ENCODE data around the gene TAF4B.
"Not testable (repeated sequence)": the region's sequence is repeated elsewhere in the genome, so short reads cannot be mapped to it uniquely, and the experiment has no call there.

Gene TAF4B

DNA sequence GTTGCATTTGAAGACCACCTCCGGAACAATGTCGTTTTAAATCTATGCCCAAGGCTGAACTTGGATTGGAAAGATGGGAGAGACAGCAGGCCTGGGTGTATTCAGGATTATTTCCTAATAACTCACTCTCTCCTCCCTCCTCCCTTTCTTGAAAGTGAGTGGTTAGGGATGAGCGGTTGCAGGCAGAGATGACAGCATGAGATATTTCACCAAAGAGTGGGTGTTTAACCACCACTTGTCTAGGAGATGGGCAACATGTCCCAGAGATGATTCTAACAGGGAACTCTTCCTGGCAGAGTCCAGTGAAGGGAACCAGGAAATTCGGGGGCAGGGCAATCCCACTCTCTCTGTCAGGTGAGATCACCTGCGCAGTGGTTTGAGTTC lies 198.9 kb downstream of the TAF4B start:
- DNase-seq, result no peak

DNA sequence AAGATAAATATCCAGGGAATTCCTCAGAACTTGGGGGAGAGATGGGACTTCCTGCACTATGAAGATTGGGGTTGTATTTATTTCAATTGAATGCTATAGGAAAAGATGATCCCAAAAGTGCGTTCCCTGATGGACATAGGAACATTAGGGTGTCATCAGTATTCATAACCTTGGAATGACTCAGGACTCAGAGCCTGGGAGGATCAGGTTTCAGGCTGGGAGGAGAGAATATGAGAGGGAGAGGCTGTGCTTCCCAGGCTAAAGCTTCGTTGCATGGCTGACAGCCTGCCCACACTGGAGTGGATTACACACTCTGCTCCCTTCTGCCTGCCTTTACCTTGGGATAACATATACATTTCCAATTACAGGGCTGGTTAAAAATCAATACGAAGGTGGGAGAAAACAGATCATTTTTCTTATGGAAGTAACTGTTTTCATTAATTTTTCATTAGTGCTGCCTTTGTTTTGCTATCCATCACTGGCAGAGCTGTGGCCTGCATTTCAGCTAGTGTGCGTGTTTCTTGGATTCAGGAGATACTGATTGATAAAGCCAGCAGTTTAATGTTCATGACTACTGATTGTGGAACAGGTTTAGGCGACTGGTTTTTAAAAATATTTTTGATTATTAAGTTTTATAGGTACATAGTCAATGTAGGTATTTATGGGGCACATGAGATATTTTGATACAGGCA lies 203.4 kb downstream of the TAF4B start:
- no peak for DNase-seq

GRCh38 chr18:26432651-26433424 lies 206.6 kb downstream of the TAF4B start:
- DNase-seq, result no peak

- DNase-seq, result no peak
Measured at GRCh38 chr18:26434887-26435286, 208.6 kb downstream of the TAF4B start.

DNA sequence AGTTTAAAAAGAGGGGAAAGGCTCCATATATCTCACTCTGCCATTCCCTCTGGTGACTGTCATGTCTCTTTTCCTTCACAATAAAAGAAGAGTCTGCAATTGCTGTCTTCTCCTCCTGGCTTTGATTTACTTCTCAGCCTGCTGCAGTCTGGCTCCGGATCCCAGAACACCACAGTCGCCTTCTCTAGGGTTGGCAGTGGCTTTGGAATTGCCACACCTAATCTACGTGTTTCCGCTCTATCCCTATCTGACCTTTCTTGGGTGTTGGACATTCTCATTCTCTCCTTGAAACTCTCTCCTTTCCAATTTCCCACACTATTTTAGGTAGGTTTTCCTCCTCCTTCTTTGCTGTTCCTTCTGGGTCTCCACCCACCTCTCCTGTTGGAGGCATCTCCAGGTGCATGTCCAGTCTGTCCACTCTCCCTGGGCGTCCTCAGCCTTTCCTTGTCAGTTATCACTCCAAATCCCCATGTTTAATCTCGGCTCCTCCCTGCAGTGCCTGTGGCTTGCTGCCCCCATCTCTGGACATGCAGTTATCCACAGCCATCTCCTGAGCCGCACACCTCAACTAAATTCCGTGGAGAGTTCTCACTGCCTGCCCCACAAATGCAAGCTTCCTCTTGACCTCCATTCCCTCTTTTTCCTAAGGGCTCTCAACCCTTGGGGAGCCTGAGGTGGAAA lies 209.3 kb downstream of the TAF4B start:
- DNase-seq, result no peak

GRCh38 chr18:26436176-26437051 lies 210.2 kb downstream of the TAF4B start:
- no peak for DNase-seq

- not testable (repeated sequence) for DNase-seq
Measured at GRCh38 chr18:26437634-26438033, 211.4 kb downstream of the TAF4B start.

- no peak for DNase-seq
Measured at GRCh38 chr18:26438980-26439379, 212.7 kb downstream of the TAF4B start.

DNA sequence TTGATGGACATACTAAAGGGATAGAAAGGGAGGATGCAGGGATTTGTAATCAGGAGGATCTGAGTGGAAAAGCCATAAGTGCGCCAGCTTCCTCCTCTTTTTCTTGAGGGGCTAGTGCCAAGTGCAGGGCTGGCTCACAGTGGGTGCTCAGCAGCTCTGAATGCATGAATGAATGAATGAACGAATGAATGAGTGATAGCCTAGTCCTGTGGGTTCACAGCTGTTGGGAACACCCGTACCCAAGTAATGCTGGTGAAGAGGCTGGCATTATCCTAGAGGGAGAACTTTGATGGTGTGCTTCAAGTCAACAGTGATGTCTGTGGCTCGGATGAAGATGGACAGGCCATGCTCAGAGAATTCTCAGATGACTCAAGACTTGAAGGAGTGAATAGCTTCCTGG lies 213.3 kb downstream of the TAF4B start:
- no peak for DNase-seq

DNA sequence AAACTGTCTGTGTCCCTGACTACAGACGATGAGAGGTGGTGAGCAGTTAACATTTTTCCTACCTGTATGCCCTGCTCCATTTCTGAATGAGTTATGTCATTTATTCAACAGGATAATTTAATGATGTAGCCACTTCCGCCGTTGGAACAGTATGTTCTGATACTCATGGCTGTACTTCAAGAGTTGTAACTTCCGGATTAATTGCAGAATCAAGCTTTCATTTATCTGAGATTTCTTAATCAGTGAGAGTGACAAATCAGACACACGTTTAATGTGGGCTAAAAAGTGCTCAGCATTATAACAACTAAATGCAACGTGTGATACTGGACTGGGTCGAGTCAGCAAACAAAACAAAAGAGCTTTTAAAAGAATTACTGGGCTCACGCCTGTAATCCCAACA lies 214.4 kb downstream of the TAF4B start:
- no peak for DNase-seq

Data from activated CD4-positive, alpha-beta T cell treated with anti-CD3 and anti-CD28 coated beads for 1 hour (primary cell).